HL-60 (cell line): ENCODE results near the gene HYAL1.

Source experiments
- DNase-seq, 2 experiments: peaks; one replicate each; pipeline ENCODE4 v3.0.0-alpha.2; 2010 to 2020; ENCODE audit warnings: low read depth in 1 of 2, low spot score in 1 of 2
- H3K27ac ChIP-seq: fragments of 250-450 bp; sonication (Bioruptor Pico); replicated peaks from 2 replicates; pipeline ENCODE4 v1.5.1; 2020; ENCODE audit warnings: mild to moderate bottlenecking, moderate library complexity
- H3K27me3 ChIP-seq: fragments of 250-450 bp; sonication (Bioruptor Pico); 2 replicates; pipeline ENCODE4 v1.5.1; 2021; ENCODE audit warnings: mild to moderate bottlenecking, moderate library complexity; ENCODE audit not compliant: insufficient read depth, poor library complexity, severe bottlenecking
- H3K4me3 ChIP-seq: replicated peaks from 2 replicates; pipeline ENCODE4 v1.5.1; 2011; ENCODE audit warnings: mild to moderate bottlenecking, control low read depth, low read length; ENCODE audit not compliant: insufficient read depth
- GABPA ChIP-seq: IDR thresholded peaks from 2 replicates; pipeline ENCODE4 v1.6.1; 2012; ENCODE audit warnings: low read depth
- POLR2AphosphoS5 ChIP-seq: IDR thresholded peaks from 2 replicates; pipeline ENCODE4 v1.6.1; 2012; ENCODE audit warnings: low read depth
- SPI1 ChIP-seq: IDR thresholded peaks from 2 replicates; pipeline ENCODE4 v1.6.1; 2012; ENCODE audit warnings: low read depth, mild to moderate bottlenecking, borderline replicate concordance
- TF ChIP-seq, protein P1 (sequence below): IDR thresholded peaks from 2 replicates; pipeline ENCODE4 v1.6.1; 2012; ENCODE audit warnings: low read depth; ENCODE audit not compliant: insufficient replicate concordance
- TF ChIP-seq, protein P2 (sequence below): IDR thresholded peaks from one replicate; pipeline ENCODE4 v1.5.1; 2011; ENCODE audit warnings: low read length, control low read depth, inconsistent platforms; ENCODE audit not compliant: insufficient read depth

The HYAL1 gene

DNA sequence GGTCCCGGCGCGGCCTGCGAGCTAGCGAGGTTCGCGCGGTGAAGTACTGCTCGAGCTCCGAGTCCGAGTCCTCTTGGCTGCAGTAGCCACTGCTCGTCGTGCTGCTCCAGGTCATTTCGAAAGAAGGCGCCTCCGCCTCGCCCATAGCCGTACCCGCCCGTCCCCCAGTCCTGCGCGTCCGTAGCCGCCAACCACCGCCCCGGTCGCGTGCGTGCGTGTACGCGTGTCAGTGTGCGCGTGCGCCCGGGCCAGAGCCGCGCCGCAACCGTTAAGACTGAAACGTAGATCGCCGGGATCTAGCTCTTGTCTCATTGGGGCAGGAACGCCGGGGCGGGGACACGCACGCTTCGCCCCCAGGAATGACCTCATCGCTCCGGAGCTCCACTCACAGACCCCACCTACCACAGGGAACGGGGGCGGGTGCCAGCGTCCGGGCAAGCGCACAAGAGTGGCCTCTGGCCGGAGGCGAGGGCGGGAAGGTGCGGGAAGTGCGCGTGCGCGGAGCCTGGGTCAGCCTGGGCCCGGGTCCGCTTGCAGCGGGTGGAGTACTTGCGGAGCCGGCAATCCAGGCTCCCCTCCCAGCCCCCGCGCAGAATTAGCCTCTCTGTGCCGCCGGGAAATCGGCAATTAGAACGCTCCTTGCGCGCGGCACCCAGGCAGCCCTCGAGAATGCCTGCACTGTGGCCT, 33.9 kb upstream of the HYAL1 start:
- Histone ChIP-seq H3K4me3 (peak overlapping the region; percentile 68), H3K27me3 (no peaks in the 10 kb centered on the region), H3K27ac (peak overlapping the region; percentile 99)
- peak; percentile 98 to 100 for DNase-seq
- no peak for TF ChIP-seq SPI1
- TF ChIP-seq POLR2AphosphoS5 = peak; percentile 96

DNA sequence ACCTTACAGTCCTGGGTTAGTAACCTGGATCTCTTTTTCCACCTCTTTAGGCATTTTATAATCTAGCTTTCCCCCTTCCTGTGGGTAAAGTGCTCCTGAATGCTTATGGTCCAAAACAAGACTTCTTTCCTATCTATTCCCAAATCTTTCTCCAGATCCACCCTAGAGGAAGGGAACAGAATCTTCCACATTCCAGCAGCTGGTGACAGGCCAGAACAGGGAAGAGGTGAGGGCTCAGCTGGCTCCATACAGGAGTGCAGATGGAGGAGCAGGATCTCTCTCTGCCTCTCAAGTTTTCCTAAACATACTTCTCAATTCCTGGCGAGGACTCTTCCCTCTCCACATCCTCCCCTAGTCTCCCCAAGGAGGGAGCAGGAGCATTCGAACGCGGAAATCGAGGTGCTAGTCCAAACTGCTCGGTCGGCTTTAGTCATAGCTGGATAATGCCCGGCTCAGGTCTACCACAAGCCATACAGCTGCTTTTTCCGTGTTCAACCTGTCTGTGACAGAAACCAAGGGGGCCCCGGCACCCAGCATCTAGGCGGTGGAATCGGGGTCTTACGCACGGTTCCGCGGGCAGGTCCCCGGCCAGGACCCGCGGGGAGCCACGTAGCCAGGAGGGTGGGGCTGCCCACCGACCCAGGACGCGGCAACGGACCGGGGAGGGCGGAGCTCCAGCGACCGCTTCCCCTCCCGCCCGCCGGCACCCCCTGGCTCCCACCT, 33.2 kb upstream of the HYAL1 start:
- Histone ChIP-seq H3K27ac (peak overlapping the region; percentile 99), H3K27me3 (no peaks in the 10 kb centered on the region), H3K4me3 (peak overlapping the region; percentile 68)
- no peak for DNase-seq
- TF ChIP-seq POLR2AphosphoS5 (no peak), SPI1 (no peak), GABPA (no peak)
- TF ChIP-seq, protein P1, sequence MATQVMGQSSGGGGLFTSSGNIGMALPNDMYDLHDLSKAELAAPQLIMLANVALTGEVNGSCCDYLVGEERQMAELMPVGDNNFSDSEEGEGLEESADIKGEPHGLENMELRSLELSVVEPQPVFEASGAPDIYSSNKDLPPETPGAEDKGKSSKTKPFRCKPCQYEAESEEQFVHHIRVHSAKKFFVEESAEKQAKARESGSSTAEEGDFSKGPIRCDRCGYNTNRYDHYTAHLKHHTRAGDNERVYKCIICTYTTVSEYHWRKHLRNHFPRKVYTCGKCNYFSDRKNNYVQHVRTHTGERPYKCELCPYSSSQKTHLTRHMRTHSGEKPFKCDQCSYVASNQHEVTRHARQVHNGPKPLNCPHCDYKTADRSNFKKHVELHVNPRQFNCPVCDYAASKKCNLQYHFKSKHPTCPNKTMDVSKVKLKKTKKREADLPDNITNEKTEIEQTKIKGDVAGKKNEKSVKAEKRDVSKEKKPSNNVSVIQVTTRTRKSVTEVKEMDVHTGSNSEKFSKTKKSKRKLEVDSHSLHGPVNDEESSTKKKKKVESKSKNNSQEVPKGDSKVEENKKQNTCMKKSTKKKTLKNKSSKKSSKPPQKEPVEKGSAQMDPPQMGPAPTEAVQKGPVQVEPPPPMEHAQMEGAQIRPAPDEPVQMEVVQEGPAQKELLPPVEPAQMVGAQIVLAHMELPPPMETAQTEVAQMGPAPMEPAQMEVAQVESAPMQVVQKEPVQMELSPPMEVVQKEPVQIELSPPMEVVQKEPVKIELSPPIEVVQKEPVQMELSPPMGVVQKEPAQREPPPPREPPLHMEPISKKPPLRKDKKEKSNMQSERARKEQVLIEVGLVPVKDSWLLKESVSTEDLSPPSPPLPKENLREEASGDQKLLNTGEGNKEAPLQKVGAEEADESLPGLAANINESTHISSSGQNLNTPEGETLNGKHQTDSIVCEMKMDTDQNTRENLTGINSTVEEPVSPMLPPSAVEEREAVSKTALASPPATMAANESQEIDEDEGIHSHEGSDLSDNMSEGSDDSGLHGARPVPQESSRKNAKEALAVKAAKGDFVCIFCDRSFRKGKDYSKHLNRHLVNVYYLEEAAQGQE = no peak
- TF ChIP-seq, protein P2, sequence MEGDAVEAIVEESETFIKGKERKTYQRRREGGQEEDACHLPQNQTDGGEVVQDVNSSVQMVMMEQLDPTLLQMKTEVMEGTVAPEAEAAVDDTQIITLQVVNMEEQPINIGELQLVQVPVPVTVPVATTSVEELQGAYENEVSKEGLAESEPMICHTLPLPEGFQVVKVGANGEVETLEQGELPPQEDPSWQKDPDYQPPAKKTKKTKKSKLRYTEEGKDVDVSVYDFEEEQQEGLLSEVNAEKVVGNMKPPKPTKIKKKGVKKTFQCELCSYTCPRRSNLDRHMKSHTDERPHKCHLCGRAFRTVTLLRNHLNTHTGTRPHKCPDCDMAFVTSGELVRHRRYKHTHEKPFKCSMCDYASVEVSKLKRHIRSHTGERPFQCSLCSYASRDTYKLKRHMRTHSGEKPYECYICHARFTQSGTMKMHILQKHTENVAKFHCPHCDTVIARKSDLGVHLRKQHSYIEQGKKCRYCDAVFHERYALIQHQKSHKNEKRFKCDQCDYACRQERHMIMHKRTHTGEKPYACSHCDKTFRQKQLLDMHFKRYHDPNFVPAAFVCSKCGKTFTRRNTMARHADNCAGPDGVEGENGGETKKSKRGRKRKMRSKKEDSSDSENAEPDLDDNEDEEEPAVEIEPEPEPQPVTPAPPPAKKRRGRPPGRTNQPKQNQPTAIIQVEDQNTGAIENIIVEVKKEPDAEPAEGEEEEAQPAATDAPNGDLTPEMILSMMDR = no peak

DNA sequence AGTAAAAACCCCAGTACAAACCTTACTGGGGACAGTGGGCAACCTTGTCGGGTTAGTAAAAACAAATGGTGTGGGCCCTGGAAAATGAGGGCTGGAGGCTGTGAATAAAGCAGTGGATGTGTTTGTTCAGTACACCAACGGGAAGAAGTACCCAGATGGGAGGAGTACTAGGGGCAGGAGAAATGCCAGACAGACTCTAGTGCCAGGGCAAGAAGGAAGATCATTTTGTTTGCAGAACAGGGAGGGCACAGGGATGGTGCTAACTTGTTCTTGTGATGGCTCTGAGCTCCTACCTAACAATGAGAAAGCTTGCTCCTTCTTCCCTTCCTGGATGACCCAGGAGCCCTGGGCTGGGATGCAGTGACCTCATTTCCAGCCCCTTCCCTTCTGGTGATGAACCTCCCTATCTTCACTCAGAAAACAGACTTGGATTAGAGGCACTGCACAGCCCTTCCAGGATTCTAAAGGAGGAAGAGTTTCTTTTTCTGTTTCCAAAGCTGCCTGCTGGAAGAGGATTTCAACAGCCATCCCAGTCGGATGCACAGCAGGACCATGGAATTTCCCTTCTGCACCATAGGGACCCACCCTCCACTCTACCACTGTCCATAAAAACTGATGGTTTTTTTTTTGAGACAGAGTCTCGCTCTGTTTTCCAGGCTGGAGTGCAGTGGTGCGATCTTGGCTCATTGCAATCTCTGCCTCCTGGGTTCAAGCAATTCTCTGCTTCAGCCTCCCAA, 31.1 kb upstream of the HYAL1 start:
- no peak; the same call in 1 of the 2 replicates for TF ChIP-seq POLR2AphosphoS5
- no peak for TF ChIP-seq SPI1
- TF ChIP-seq GABPA = no peak
- TF ChIP-seq, protein P2 = no peak
- TF ChIP-seq, protein P1 = no peak
- H3K27ac ChIP-seq = no peak overlapping the region

DNA sequence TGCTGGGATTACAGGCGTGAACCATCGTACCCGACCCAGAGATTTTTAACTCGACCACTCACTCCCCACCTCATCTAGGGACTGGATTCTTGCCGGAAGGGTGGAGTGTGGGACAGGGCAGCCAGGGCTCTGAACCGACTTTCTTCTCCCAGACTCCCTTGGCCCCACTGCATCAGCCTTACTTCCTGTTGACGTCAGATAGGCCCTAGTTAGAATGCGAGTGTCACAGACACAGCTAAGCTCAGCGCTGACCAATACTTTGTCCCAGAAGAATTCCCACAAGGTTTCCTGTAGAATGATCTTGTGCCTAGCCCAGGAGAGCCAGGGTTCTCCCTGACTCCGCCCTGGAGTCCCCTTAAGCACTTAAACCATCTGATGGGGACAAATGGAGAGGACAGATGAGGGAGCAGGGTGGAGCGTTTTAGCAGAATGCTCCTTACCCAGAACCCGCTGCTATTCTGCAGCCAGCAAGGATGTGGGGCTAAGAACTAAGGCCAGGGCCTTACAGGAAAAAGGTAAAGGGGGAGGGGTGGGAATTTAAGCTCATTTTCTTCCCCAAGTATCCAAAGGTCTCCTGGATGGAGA, 30.5 kb upstream of the HYAL1 start:
- DNase-seq = no peak
- Histone ChIP-seq H3K4me3 (no peak overlapping the region), H3K27me3 (no peaks in the 10 kb centered on the region), H3K27ac (no peak overlapping the region)
- TF ChIP-seq, protein P1 = no peak
- TF ChIP-seq POLR2AphosphoS5 (no peak; the same call in 1 of the 2 replicates), GABPA (no peak), SPI1 (no peak)
- TF ChIP-seq, protein P2 = no peak

More for the DNA sequence above, 31.1 kb upstream of the HYAL1 start:
- no peaks in the 10 kb centered on the region for H3K27me3 ChIP-seq
- no peak overlapping the region for H3K4me3 ChIP-seq
- DNase-seq = no peak
